ENCODE data around the gene WDR48.

DNA sequence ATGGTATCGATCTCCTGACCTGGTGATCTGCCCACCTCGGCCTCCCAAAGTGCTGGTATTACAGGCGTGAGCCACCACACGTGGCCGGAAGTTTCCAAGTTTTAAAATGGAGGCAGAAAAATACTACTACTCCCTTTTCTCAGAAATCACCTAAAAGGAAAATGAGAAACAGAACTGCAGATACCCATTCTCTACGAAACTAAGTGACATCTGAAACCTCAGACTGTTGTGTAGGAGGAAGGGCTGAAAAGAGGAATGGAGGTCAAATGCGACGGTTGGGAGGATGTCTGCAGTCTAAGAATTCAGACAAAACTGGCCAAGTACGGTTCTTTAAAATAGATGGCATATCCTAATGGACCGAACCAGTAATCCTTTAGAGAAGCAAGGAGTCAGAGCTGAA, 24.1 kb downstream of the WDR48 start:
- TF ChIP-seq, protein P1, sequence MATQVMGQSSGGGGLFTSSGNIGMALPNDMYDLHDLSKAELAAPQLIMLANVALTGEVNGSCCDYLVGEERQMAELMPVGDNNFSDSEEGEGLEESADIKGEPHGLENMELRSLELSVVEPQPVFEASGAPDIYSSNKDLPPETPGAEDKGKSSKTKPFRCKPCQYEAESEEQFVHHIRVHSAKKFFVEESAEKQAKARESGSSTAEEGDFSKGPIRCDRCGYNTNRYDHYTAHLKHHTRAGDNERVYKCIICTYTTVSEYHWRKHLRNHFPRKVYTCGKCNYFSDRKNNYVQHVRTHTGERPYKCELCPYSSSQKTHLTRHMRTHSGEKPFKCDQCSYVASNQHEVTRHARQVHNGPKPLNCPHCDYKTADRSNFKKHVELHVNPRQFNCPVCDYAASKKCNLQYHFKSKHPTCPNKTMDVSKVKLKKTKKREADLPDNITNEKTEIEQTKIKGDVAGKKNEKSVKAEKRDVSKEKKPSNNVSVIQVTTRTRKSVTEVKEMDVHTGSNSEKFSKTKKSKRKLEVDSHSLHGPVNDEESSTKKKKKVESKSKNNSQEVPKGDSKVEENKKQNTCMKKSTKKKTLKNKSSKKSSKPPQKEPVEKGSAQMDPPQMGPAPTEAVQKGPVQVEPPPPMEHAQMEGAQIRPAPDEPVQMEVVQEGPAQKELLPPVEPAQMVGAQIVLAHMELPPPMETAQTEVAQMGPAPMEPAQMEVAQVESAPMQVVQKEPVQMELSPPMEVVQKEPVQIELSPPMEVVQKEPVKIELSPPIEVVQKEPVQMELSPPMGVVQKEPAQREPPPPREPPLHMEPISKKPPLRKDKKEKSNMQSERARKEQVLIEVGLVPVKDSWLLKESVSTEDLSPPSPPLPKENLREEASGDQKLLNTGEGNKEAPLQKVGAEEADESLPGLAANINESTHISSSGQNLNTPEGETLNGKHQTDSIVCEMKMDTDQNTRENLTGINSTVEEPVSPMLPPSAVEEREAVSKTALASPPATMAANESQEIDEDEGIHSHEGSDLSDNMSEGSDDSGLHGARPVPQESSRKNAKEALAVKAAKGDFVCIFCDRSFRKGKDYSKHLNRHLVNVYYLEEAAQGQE (IDR thresholded peaks at IDR 0.05; ENCODE audit: unreplicated experiment) = no peak
- TF ChIP-seq, protein P2, sequence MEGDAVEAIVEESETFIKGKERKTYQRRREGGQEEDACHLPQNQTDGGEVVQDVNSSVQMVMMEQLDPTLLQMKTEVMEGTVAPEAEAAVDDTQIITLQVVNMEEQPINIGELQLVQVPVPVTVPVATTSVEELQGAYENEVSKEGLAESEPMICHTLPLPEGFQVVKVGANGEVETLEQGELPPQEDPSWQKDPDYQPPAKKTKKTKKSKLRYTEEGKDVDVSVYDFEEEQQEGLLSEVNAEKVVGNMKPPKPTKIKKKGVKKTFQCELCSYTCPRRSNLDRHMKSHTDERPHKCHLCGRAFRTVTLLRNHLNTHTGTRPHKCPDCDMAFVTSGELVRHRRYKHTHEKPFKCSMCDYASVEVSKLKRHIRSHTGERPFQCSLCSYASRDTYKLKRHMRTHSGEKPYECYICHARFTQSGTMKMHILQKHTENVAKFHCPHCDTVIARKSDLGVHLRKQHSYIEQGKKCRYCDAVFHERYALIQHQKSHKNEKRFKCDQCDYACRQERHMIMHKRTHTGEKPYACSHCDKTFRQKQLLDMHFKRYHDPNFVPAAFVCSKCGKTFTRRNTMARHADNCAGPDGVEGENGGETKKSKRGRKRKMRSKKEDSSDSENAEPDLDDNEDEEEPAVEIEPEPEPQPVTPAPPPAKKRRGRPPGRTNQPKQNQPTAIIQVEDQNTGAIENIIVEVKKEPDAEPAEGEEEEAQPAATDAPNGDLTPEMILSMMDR (conservative IDR thresholded peaks at IDR 0.05; ENCODE audit: low read depth in 2 of 2) = no peak
- TF ChIP-seq EZH2phosphoT487 (IDR thresholded peaks at IDR 0.05; ENCODE audit: unreplicated experiment) = no peak
- TF ChIP-seq, protein P3, sequence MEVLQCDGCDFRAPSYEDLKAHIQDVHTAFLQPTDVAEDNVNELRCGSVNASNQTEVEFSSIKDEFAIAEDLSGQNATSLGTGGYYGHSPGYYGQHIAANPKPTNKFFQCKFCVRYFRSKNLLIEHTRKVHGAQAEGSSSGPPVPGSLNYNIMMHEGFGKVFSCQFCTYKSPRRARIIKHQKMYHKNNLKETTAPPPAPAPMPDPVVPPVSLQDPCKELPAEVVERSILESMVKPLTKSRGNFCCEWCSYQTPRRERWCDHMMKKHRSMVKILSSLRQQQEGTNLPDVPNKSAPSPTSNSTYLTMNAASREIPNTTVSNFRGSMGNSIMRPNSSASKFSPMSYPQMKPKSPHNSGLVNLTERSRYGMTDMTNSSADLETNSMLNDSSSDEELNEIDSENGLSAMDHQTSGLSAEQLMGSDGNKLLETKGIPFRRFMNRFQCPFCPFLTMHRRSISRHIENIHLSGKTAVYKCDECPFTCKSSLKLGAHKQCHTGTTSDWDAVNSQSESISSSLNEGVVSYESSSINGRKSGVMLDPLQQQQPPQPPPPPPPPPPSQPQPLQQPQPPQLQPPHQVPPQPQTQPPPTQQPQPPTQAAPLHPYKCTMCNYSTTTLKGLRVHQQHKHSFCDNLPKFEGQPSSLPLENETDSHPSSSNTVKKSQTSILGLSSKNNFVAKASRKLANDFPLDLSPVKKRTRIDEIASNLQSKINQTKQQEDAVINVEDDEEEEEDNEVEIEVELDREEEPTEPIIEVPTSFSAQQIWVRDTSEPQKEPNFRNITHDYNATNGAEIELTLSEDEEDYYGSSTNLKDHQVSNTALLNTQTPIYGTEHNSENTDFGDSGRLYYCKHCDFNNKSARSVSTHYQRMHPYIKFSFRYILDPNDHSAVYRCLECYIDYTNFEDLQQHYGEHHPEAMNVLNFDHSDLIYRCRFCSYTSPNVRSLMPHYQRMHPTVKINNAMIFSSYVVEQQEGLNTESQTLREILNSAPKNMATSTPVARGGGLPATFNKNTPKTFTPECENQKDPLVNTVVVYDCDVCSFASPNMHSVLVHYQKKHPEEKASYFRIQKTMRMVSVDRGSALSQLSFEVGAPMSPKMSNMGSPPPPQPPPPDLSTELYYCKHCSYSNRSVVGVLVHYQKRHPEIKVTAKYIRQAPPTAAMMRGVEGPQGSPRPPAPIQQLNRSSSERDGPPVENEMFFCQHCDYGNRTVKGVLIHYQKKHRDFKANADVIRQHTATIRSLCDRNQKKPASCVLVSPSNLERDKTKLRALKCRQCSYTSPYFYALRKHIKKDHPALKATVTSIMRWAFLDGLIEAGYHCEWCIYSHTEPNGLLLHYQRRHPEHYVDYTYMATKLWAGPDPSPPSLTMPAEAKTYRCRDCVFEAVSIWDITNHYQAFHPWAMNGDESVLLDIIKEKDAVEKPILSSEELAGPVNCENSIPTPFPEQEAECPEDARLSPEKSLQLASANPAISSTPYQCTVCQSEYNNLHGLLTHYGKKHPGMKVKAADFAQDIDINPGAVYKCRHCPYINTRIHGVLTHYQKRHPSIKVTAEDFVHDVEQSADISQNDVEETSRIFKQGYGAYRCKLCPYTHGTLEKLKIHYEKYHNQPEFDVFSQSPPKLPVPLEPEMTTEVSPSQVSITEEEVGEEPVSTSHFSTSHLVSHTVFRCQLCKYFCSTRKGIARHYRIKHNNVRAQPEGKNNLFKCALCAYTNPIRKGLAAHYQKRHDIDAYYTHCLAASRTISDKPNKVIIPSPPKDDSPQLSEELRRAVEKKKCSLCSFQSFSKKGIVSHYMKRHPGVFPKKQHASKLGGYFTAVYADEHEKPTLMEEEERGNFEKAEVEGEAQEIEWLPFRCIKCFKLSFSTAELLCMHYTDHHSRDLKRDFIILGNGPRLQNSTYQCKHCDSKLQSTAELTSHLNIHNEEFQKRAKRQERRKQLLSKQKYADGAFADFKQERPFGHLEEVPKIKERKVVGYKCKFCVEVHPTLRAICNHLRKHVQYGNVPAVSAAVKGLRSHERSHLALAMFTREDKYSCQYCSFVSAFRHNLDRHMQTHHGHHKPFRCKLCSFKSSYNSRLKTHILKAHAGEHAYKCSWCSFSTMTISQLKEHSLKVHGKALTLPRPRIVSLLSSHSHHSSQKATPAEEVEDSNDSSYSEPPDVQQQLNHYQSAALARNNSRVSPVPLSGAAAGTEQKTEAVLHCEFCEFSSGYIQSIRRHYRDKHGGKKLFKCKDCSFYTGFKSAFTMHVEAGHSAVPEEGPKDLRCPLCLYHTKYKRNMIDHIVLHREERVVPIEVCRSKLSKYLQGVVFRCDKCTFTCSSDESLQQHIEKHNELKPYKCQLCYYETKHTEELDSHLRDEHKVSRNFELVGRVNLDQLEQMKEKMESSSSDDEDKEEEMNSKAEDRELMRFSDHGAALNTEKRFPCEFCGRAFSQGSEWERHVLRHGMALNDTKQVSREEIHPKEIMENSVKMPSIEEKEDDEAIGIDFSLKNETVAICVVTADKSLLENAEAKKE (CRISPR knock-in tag; IDR thresholded peaks at IDR 0.05) = no peak
- no peak for TF ChIP-seq POLR2AphosphoS5 (IDR thresholded peaks at IDR 0.05; ENCODE audit: low read depth)
- TF ChIP-seq CREB1 (CRISPR knock-in tag; IDR thresholded peaks at IDR 0.05; ENCODE audit: low read depth) = no peak
- TF ChIP-seq EZH2 (IDR thresholded peaks at IDR 0.05; ENCODE audit: low read depth, unreplicated experiment) = no peak
- TF ChIP-seq JUNB (IDR thresholded peaks at IDR 0.05; ENCODE audit: unreplicated experiment) = no peak
- no peak for TF ChIP-seq ZNF331 (CRISPR knock-in tag; IDR thresholded peaks at IDR 0.05; ENCODE audit: low read depth)
- TF ChIP-seq NANOG (IDR thresholded peaks at IDR 0.05; ENCODE audit: borderline replicate concordance) = no peak
- no peak for TF ChIP-seq ZNF114 (CRISPR knock-in tag; IDR thresholded peaks at IDR 0.05)
- TF ChIP-seq, protein P4, sequence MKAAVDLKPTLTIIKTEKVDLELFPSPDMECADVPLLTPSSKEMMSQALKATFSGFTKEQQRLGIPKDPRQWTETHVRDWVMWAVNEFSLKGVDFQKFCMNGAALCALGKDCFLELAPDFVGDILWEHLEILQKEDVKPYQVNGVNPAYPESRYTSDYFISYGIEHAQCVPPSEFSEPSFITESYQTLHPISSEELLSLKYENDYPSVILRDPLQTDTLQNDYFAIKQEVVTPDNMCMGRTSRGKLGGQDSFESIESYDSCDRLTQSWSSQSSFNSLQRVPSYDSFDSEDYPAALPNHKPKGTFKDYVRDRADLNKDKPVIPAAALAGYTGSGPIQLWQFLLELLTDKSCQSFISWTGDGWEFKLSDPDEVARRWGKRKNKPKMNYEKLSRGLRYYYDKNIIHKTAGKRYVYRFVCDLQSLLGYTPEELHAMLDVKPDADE (IDR thresholded peaks at IDR 0.05) = no peak

Data from GM23338 (cell line).